NCI-H510A (cell line): ENCODE measurements around the gene DDB1.

Experiments
- DNase-seq: peaks from one replicate; lab custom pipeline; 2025; lab: John Stamatoyannopoulos, UW

DDB1 gene

DNA sequence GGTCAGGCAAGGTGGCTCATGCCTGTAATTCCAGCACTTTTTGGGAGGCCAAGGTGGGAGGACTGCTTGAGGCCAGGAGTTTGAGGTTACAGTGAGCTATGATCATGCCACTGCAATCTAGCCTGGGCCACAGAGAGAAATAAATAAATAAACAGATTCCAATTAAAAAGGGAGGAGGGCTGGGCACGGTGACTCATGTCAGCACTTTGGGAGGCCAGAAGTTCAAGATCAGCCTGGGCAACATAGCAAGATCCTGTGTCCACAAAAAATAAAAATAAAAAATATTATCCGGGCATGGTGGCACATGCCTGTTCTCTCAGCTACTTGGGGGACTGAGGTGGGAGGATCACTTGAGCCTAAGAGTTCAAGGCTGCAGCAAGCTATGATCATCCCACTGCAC lies 21.3 kb upstream of the DDB1 start:
- no peak for DNase-seq

DNA sequence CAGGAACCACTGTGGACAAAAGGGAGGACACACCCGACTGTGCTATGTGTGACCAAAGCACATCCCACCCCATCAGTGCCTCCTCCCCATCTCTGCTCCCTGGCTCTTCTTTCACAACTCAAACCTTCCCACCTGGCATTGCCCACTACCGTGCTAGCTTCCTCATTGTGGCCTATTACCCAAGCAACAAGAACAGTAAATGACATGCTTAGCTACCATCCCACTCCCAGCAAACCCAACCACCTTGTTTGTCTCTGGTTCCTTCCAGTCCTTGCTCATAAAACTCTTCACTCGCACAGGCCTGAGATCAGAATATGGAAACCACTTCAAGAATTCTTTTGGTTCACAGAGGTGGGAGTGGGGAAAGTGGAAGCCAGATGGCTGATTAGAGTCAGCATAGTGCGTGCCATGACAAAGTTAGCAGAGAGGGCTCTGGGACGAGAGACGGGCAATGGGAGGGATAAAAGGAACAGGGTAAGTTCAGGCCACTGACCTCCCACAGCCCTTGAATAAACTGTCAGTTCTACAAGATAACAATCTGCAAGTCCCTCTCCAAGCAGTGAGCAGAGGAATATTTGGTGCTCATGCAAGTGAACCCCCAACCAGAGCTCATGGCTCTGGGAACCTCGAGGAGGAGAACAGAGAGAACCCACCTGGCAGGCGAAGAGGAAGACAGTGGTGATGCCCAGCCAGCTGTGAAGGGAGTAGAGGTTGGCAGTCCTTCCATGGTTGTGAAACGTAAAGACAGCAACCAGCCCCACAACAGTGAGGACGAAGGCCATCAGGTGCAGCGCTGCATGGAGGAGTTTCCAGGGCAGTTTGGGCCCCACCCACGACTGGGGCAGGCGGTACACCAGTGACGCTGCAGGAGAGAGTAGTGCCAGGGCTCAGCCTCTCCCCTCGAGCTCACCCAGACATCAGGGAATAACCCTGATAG lies 20.5 kb upstream of the DDB1 start:
- no peak for DNase-seq

DNA sequence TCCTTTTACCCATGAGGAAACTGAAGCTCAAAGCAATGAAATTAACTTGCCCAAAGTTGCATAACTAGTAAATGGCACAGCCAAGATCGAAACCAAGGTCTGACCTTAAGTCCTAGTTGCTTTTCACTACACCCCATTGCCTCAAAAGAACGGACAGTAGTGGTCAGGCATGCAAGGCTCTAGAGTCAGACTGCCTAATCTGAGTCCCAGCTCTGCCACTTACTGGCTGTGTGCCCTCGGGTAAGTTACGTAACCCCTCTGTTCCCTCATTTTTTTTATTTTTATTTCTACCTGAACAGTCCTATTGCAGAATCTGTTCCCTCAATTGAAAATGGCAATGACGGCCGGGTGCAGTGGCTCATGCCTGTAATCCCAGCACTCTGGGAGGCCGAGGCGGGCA lies 19.1 kb upstream of the DDB1 start:
- DNase-seq, result no peak

DNA sequence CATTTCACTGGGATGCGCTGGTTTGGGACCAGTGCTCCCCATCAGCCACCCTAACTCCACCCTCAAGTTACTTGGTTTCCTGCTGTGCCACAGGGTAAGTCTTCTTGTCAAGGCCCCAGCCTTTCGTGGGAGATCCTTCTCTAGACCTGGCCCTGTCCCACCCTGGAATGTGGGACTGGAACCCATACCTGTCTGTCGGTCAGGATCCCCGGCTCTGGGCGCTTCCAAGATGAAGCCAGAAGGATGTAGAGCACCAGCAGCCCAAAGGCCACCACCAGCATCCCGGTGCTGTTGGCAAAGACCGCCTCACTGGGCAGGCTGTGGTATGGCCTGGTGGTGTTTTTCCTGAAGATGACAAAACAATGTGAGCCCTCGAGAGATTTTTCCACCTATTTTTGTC lies 17.9 kb upstream of the DDB1 start:
- no peak for DNase-seq

DNA sequence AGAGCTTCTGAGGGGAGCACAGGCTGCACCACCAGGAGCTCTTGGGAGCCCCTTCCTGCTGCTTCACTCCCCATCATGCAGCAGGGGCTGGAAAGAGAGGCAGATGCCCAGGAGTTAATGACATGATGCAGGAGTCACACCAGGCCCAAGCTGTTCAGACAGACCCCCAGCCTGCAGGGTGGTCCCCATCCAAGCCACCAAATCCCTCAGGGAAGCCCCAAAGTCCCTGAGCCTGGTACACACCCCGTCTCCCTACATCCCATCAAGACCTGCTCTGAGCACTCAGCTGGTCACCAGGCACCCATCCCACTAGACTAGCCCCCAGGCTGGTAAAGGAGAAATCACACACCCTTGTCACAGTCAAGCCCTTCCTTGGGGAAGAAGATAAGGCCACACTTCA lies 17.4 kb upstream of the DDB1 start:
- no peak for DNase-seq

DNA sequence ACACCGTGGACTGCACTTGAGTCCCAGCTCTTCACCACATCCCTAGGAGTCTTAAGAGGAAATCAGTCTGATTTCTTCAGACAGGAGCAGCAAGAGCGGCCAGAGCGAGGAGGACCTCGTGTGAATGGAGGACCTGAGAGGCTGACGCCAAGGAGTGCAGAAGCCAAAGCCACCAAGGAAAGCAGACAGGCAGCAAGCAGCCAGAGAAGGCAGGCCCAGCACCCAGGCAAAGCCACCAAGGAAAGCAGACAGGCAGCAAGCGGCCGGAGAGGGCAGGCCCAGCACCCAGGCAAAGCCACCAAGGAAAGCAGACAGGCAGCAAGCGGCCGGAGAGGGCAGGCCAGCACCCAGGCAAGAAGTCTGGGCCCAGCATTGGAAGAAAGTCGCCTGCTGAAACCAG lies 17.0 kb upstream of the DDB1 start:
- no peak for DNase-seq

DNA sequence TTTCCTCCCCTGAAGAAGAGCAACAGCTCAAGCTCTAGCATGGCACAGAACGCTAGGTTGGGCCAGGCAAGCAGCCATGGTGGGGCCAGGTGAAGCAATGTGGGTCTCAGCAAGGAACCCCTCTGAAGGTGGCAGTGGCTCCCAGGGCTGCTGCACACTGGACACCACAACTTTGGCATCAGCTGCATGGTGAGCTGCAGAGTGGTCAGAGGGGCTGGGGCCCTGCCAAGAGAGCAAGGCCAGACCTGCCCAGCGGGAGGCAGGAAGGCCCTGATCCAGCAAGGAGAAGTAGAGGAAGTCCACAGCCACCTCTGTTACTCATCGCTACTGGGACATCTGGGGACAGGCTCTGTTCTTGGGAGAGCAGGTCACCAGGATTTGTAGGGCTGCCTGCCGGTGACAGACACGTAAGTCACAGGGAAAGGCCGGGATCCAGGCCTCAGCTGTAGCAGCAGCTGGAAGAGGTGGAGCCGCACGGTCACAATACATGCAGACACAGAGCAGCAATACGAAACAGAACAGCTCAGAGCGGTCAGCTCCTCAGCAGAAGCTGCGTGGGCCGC lies 16.4 kb upstream of the DDB1 start:
- DNase-seq, result no peak

DNA sequence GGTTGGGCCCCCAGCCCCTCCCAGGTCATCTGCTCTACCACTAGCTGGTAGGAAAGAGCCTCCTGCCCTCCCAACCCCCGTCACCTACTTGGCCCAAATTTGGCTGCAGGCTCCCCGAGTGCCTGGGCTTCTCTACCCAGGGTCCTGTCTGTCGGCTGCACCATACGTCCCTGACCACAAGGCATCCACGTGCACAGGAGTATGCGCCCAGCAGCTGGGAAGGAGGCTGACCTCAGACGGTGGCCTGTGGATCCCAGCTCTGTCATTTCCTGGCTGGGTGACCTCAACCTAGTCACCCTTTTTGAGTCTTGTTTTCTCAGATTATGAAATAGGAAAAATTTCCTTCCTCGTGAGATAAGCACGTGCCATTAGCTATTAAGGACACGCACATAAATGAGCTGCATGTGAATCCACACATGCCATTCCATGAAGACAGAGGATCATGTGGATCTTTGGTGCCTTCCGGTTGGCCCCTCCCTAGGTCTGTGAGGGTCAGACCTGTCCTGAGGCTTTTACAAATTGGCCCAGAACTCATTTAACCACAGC lies 15.1 kb upstream of the DDB1 start:
- DNase-seq, result no peak

DNA sequence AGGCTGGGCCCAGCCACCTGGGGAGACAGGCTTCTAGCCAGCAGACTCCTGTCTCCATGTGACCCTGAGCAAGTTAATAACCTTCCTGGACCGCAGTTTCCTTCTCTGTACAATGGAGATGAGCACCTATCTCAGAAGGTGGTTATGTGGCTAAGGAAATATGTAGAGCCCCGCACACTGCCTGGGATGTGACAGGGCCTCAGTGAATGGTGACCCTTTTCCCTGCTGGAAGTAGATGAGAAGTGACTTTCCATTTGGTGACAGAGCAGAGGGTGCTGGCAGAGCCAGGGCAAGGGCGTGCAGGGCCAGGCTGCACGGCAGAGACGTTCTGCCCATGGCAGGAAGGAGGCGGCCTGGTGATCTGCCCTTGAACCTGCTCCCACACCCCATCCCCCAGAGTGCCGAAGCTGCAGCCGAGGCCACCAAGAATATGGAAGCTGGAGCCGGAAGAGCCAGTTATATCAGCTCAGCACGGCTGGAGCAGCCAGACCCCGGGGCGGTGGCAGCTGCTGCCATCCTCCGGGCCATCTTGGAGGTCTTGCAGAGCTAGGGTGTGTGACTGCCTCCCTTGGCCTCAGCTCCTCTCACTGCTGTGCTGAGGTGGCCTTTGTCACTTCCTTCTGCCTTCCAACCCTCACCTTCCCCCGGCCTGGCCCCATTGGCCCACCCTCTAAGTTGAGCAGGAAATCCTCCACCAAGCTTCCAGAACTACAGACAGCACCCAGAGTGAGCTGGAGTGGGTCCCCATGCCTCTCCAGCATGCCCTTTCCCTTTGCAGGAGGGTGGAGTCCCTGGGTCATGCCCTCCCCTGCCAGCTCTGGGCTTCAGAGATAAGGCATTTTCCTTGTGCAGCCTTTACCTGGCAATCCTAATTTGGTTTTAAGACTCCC lies 13.3 kb upstream of the DDB1 start:
- no peak for DNase-seq

DNA sequence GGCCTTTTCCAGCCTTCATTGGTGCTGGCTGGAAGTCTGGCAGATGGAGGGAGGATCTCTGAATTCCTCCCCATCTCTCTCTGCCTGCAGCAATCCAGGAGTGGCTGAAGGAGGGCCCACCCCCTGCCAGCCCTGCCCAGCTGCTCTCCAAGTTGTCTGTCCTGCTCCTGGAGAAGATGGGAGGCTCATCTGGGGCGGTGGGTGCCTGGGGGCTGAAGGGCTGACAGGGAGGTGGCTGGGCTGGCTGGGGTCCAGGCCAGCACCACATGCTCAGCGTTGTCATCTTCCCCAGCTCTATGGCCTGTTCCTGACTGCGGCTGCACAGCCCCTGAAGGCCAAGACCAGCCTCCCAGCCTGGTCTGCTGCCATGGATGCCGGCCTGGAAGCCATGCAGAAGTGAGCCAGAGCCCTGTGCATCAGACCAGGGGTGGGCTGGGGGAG lies 12.3 kb upstream of the DDB1 start:
- DNase-seq, result no peak

DNA sequence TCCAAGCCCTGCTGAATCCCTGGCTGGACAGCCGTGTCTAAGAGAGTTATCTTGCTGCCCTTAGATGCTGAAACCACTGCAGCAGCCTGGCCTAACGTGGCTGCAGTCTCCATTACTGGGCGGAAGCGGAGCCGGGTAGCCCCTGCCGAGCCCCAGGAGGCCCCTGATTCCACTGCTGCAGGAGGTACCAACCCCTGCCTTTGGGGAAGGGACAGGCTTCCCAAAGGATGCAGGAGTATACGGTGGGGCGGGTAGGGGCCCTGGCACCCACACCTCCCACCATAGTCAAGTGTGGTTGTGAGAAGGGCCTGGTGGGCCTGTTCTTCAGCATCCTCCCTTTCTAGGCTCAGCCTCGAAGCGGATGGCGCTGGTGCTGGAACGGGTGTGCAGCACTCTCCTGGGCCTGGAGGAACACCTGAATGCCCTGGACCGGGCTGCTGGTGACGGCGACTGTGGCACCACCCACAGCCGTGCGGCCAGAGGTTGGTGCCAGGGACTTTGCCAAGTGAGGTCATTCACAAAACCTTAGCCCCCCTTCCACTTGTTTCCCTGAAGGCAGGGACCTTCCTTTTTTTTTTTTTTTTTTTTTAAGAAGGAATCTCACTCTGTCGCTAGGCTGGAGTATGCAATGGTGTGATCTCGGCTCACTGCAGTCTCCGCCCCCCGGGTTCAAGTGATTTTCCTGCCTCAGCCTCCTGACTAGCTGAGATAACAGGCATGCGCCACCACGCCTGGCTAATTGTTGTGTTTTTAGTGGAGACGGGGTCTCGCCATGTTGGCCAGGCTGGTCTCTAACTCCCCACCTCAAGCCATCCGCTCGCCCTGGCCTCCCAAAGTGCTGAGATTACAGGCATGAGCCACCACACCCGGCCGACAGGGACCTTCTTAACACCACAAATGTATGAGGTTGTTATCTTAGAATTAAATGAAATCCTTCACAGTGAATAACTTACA lies 11.2 kb upstream of the DDB1 start:
- DNase-seq, result no peak

DNA sequence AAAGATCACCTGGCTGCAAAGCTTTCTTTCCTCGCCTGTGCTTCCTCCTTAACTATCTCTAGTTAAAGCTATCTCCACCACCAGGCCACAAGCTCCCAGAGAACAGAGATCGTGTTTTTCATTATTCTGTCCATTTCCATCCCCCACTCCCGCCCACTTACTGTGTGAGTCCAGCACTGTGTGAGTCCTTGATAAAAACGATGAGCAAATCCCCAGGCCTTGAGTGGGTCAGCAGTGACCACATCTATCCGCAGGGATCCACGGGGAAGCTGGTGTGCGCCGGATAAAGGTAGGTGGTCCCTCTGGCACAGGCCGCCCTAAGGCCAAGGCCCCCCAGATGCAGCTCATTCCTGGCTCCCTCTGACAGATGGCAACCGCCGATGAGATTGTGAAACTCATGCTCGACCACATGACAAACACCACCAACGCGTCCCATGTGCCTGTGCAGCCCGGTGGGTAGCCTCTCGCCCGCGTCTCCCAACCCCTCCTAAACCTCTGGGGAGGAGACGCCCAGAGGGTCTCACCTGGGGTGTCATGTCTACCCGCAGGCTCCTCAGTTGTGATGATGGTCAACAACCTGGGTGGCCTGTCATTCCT lies 9.4 kb upstream of the DDB1 start:
- DNase-seq, result no peak

DNA sequence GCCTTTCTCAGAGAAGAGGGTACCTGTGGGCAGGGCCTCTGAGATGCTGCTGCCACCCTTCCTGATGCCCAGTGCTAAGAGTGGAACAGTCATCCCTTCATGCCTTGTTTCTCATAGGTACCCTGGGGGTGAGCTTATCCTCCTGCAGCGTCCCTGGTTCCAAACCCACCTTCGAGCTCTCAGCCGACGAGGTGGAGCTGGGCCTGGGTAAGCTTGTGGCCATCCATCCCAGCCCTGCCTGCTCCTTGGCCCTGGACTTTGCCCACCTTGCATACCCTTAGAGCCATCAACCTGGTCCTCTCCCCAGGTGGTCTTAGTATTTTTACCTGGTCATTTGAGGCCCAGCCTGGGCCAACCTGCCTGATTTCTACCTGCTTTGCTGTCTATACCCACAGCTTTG lies 8.8 kb upstream of the DDB1 start:
- DNase-seq, result no peak

DNA sequence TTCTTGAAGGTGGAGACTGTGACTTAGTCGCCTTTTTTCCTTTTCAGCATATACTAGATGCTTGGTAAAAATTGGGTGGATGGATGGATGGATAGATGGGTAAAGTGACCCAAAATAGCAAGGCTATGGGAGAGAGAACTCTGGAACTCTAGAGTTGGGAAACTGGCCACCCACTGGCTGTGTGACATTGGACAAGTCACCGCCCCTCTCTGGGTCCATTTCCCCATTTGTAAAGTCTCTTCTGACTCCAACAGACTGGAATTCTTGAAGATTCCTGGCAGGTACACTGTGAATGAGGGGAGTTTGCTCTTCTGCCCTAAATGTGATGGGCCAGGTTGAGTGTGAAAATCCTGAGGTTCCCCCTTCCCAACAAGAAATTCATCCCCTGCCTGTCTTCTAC lies 8.1 kb upstream of the DDB1 start:
- no peak for DNase-seq

DNA sequence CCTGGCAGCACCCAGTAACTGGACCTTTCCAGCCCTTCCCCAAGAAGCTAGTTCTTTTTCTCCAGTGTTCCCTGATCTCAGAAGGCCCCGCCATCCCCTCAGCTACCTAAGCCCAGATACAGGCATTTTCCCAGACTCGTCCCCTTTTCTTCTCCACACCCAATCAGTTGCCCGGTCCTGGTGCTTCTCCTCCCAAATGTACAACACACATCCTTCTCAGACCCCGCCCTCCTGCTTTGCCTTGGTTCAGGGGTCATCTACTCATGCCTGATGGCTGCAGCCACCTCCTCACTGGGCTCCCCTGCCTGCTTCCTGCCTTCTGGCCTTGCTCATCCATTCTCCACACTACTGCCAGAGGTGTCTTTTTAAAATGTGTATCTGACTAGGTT lies 6.6 kb upstream of the DDB1 start:
- no peak for DNase-seq

DNA sequence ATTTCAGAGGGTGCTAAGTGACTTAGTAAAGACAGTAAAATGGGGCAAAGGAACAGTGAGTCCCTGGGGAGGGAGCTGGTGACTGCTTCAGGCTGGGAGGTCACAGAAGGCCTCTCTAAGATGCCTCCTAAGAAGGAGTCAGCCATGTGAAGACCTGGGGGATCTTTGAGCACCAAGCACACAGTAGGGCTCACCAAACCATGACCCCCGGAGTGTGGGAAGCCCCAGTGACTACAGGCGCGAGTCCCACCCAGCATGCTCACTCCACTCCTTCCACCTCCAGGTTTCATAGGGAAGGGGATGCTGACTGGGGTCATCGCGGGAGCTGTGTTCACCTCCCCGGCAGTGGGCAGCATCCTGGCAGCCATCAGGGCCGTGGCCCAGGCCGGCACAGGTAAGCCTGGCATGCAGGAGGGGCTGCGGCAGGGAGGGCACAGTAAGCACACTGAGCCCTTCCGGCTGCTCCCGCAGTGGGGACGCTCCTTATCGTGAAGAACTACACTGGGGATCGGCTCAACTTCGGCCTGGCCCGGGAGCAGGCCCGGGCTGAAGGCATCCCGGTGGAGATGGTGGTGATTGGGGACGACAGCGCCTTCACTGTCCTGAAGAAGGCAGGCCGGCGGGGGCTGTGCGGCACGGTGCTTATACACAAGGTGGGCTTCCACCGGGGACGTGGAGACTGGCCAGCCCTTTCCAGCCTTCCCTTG lies 6.0 kb upstream of the DDB1 start:
- DNase-seq, result no peak

DNA sequence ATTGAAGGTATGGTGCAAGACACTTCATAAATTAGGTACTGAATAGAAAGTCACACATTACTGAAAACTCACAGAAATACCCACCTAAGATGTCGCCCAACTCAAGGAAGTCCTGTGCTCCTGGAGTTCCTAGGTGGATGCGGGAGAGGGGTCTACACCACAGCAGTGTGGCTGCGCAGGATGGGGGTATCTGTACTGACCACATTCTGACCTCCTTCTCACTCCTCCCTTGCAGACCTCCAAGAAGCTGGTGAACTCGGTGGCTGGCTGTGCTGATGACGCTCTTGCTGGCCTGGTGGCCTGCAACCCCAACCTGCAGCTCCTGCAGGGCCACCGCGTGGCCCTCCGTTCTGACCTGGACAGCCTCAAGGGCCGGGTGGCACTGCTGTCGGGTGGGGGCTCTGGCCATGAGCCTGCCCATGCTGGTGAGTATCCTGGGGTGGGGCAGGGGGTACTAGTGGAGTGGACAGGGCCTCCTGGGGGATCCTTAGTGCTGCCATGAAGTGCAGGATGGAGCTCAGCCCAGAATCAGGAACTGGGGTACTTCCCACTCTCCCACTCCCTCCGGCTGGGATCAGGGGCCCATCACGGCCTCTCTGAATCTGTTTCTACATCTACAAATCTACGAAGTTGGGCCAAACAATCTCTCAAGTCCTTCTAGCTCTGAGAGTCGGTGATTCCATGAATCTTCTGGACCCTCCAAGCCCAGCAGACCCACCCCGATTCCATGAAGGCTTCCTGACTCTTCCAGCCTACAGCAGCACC lies 5.0 kb upstream of the DDB1 start:
- no peak for DNase-seq

DNA sequence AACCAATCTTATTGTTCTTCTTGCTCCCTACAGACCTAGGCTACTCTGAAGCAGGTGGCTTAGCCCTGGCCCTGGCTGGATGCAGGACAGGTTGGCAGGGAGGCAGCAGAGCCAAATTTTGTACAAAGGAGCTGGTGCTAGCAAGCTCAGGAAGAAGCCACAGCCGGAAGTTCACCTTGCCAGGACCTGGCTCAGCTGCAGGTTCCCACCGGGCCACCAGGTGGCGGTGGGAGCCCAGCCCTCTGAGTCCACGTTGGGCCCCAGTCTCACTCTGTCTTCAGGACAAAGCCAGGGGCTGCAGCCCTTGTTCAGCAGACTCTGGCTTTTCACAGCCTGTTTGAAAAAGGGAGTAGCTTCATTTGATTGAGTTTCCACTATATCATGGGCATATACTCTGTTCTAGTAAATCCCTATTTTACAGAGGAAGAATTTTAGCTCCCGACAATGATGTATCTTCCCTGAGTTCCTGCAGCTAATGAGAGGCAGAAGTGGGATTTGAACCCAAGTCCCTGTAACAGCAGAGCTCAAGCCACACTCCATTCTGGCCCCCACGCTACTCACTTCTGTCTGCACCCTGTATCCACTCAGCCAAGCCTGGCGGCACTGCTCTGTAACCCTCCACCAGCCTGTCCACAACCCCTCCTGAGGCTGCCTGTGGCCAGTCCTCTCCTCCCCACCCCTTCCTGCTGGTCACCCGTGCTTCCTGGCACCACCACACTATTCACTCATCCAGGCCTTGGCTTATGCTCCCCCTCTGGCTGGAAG lies 3.4 kb upstream of the DDB1 start:
- DNase-seq, result peak; percentile 60

DNA sequence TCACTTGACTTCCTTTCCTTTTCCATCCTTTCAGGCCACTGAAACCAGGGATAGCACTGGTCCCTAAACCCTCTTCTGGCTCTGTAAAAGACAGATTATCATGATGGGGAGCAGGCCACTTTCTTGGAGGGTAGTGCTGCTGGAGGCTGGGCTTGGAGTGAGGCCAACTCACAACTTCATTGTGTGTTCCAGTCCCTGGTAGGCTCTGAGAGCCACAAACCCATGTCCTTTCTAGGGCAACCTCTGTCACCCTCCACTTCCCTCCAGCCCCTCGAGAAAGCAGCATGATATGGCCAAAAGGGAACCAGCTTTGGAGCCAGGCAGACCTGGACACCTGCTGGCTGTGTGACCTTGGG lies 2.4 kb upstream of the DDB1 start:
- DNase-seq, result no peak
